Vagina (tissue), 2 donors: Measurements from ENCODE around the gene COX10.
"Not testable (repeated sequence)": the region's sequence is repeated elsewhere in the genome, so short reads cannot be mapped to it uniquely, and the experiment has no call there.

Source experiments
- POLR2A ChIP-seq, 2 donors: fragments of 450-650 bp; IDR thresholded peaks; one replicate each; pipeline ENCODE4 v1.6.1; 2017; ENCODE audit warnings: antibody characterized with exemption in 2 of 2, mild to moderate bottlenecking in 2 of 2, moderate library complexity in 2 of 2
- POLR2AphosphoS5 ChIP-seq, 2 donors: sonication (generic); formaldehyde crosslinking; IDR thresholded peaks; one replicate each; pipeline ENCODE4 v1.9.0; 2017; ENCODE audit warnings: antibody characterized with exemption in 2 of 2, mild to moderate bottlenecking in 2 of 2, low read depth in 1 of 2; ENCODE audit not compliant: insufficient read depth in 1 of 2
- TF ChIP-seq, protein P1 (sequence below), 3 experiments: fragments of 450-650 bp in 2 of 3; fragments of 200-600 bp in 1 of 3; sonication (generic) in 1 of 3; IDR thresholded peaks; one replicate each; pipeline ENCODE4 v1.5.1; 2017 to 2019; ENCODE audit warnings: antibody characterized with exemption in 3 of 3, mild to moderate bottlenecking in 2 of 3, moderate library complexity in 2 of 3

DNA sequence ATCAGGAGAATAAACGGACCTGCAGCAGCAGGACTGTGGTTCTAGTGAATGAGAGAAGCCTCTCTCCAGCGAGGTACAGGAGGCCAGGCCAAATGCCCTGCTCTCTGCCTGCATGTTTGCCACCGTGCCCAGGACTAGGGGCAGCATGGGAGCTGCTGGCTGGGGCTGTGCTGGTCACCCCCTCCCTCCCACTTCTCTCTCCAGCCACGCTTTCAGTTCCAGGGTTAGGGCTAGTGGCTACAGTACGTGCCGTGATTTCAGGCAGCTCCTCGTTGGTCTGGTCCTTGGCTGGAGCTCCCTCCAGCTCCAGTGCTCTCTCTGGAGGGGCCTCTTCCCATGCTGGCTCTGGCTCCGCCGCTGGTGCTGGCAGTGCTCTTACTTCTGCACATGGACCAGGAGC is 166.7 kb downstream of the COX10 start:
- TF ChIP-seq, protein P1, sequence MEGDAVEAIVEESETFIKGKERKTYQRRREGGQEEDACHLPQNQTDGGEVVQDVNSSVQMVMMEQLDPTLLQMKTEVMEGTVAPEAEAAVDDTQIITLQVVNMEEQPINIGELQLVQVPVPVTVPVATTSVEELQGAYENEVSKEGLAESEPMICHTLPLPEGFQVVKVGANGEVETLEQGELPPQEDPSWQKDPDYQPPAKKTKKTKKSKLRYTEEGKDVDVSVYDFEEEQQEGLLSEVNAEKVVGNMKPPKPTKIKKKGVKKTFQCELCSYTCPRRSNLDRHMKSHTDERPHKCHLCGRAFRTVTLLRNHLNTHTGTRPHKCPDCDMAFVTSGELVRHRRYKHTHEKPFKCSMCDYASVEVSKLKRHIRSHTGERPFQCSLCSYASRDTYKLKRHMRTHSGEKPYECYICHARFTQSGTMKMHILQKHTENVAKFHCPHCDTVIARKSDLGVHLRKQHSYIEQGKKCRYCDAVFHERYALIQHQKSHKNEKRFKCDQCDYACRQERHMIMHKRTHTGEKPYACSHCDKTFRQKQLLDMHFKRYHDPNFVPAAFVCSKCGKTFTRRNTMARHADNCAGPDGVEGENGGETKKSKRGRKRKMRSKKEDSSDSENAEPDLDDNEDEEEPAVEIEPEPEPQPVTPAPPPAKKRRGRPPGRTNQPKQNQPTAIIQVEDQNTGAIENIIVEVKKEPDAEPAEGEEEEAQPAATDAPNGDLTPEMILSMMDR (IDR thresholded peaks at IDR 0.05): not testable (repeated sequence)
- TF ChIP-seq POLR2AphosphoS5 (IDR thresholded peaks at IDR 0.05; ENCODE audit: insufficient read depth in 1 of 2, low read depth in 1 of 2); POLR2A (IDR thresholded peaks at IDR 0.05): not testable (repeated sequence)
